Measurements from ENCODE around the gene SLC35A1.
A peak's percentile ranks its signal among the peaks of the same experiment; 100 is the strongest.

The SLC35A1 gene

DNA sequence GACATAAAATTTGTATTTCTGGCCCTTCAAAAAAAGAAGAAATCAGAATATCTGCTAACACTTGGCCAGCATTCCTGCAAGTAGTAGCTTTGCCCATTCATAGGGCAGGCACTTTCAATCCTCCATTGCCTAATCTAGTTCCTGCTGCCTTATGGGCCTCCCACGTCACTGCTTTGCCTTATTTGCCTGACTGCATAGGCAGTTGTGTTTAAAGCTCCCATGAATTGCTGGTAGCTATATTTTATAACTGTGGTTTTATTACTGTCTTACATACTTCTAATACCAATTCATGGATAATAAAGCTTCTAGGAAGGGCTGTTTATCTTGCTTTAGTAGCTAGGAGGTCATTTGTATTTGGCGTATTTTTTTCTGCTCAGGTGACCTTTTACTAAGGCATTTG lies 7.7 kb upstream of the SLC35A1 start:
- H3K9me3 ChIP-seq (ENCODE audit: control insufficient read depth, insufficient read depth, low read depth, low read length) = no peaks in the 10 kb centered on the region
- H3K27ac ChIP-seq (ENCODE audit: extremely low read depth, low read depth, low read length) = no peak overlapping the region
- TF ChIP-seq ZNF274 (IDR thresholded peaks at IDR 0.05; ENCODE audit: low read length) (no peak), ZNF274 (tag by site-specific recombination; IDR thresholded peaks at IDR 0.05; ENCODE audit: borderline replicate concordance) (no peak), REPIN1 (tag by site-specific recombination; IDR thresholded peaks at IDR 0.05; ENCODE audit: low read depth) (no peak), ZNF112 (tag by site-specific recombination; IDR thresholded peaks at IDR 0.05) (no peak)
- H3K4me3 ChIP-seq (ENCODE audit: low read depth, low read length) = no peak overlapping the region
- no peaks in the 10 kb centered on the region for H3K4me1 ChIP-seq (ENCODE audit: control insufficient read depth, insufficient read depth, low read length)
- H3K36me3 ChIP-seq (ENCODE audit: control insufficient read depth in 2 of 2, insufficient read depth in 1 of 2, low read length in 2 of 2) = no peaks in the 10 kb centered on the region
- ChIA-PET POLR2A (no interaction called here), CTCF (interaction anchor here (0.5 kb wide), 1 partner anchor 72 kb away, joined by 3 read pairs; no protein-coding TSS in a partner anchor)

- POLR2A ChIA-PET = interaction anchor here (1.3 to 2.6 kb wide), 4 partner anchors 24 to 229 kb away, joined by 3 to 11 read pairs (median 4); partner anchors contain the start of genes AKIRIN2 and CFAP206
- H3K4me3 ChIP-seq (ENCODE audit: low read depth, low read length) = peak overlapping the region; percentile 83
- H3K9me3 ChIP-seq (ENCODE audit: control insufficient read depth, insufficient read depth, low read depth, low read length) = no peaks in the 10 kb centered on the region
- CTCF ChIA-PET = no interaction called here
- peak overlapping the region; percentile 73; the same call in 1 of the 2 replicates for H3K27ac ChIP-seq (ENCODE audit: extremely low read depth, low read depth, low read length)
- no peaks in the 10 kb centered on the region for H3K4me1 ChIP-seq (ENCODE audit: control insufficient read depth, insufficient read depth, low read length)
- H3K36me3 ChIP-seq (ENCODE audit: control insufficient read depth in 2 of 2, insufficient read depth in 1 of 2, low read length in 2 of 2) = peaks cover 0 to 13% of the 10 kb centered on the region in 2 experiments; a peak in 1 of 3 replicates
- TF ChIP-seq SALL2 (tag by site-specific recombination; IDR thresholded peaks at IDR 0.05; ENCODE audit: borderline replicate concordance) (no peak), ZSCAN4 (tag by site-specific recombination; IDR thresholded peaks at IDR 0.05) (no peak), ZBTB20 (tag by site-specific recombination; IDR thresholded peaks at IDR 0.05) (peak; percentile 66), ZNF394 (tag by site-specific recombination; IDR thresholded peaks at IDR 0.05; ENCODE audit: borderline replicate concordance) (no peak), ZNF704 (tag by site-specific recombination; IDR thresholded peaks at IDR 0.05) (no peak), MEIS1 (CRISPR knock-in tag; IDR thresholded peaks at IDR 0.05; ENCODE audit: borderline replicate concordance) (no peak), ZNF138 (tag by site-specific recombination; IDR thresholded peaks at IDR 0.05; ENCODE audit: borderline replicate concordance) (0 out of 2 replicates have a peak, but pooled peaks have one; percentile 11), SCRT1 (tag by site-specific recombination; IDR thresholded peaks at IDR 0.05; ENCODE audit: borderline replicate concordance) (no peak; the same call in 1 of the 2 replicates), MZF1 (tag by site-specific recombination; IDR thresholded peaks at IDR 0.05; ENCODE audit: borderline replicate concordance) (no peak), ZNF341 (tag by site-specific recombination; IDR thresholded peaks at IDR 0.05; ENCODE audit: low read depth) (peak; percentile 46; the same call in 1 of the 2 replicates), KLF1 (tag by site-specific recombination; IDR thresholded peaks at IDR 0.05) (peak; percentile 13; the same call in 1 of the 2 replicates), ZNF600 (tag by site-specific recombination; IDR thresholded peaks at IDR 0.05) (peak; percentile 68; the same call in 1 of the 2 replicates), ZNF843 (tag by site-specific recombination; IDR thresholded peaks at IDR 0.05) (0 out of 2 replicates have a peak, but pooled peaks have one; percentile 8), ZNF629 (tag by site-specific recombination; IDR thresholded peaks at IDR 0.05) (no peak), ZNF571 (tag by site-specific recombination; IDR thresholded peaks at IDR 0.05) (no peak), ZFP37 (tag by site-specific recombination; IDR thresholded peaks at IDR 0.05) (0 out of 2 replicates have a peak, but pooled peaks have one; percentile 23), SCRT2 (tag by site-specific recombination; IDR thresholded peaks at IDR 0.05) (peak; percentile 95), ZFHX2 (tag by site-specific recombination; conservative IDR thresholded peaks at IDR 0.05) (no peak), SP7 (tag by site-specific recombination; IDR thresholded peaks at IDR 0.05) (peak; percentile 78), PRDM10 (tag by site-specific recombination; IDR thresholded peaks at IDR 0.05) (peak; percentile 100), YY2 (tag by site-specific recombination; IDR thresholded peaks at IDR 0.05) (no peak)
- TF ChIP-seq, protein P1, sequence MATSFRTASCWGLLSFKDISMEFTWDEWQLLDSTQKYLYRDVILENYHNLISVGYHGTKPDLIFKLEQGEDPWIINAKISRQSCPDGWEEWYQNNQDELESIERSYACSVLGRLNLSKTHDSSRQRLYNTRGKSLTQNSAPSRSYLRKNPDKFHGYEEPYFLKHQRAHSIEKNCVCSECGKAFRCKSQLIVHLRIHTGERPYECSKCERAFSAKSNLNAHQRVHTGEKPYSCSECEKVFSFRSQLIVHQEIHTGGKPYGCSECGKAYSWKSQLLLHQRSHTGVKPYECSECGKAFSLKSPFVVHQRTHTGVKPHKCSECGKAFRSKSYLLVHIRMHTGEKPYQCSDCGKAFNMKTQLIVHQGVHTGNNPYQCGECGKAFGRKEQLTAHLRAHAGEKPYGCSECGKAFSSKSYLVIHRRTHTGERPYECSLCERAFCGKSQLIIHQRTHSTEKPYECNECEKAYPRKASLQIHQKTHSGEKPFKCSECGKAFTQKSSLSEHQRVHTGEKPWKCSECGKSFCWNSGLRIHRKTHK (tag by site-specific recombination; IDR thresholded peaks at IDR 0.05) = no peak
- TF ChIP-seq, protein P2, sequence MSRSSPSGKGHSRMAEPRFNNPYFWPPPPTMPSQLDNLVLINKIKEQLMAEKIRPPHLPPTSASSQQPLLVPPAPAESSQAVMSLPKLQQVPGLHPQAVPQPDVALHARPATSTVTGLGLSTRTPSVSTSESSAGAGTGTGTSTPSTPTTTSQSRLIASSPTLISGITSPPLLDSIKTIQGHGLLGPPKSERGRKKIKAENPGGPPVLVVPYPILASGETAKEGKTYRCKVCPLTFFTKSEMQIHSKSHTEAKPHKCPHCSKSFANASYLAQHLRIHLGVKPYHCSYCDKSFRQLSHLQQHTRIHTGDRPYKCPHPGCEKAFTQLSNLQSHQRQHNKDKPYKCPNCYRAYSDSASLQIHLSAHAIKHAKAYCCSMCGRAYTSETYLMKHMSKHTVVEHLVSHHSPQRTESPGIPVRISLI (tag by site-specific recombination; IDR thresholded peaks at IDR 0.05) = no peak
These were observed 687 bp downstream of the SLC35A1 start for GRCh38 chr6:87473419-87473903.
